KBM-7 (cell line): ENCODE results near the gene AGFG2.

Experiments used
- DNase-seq: peaks from one replicate; pipeline ENCODE4 v3.0.0-alpha.2; 2015
- in situ Hi-C: fragments of 300-500 bp; cut with MboI; formaldehyde crosslinking; loops from 2 replicates; pipeline ENCODE4 v1.14.3; 2020; ENCODE audit warnings: low sequenced_read_pairs, low pct_unique_long_range_greater_than_20kb, mixed read lengths

Gene AGFG2

DNA sequence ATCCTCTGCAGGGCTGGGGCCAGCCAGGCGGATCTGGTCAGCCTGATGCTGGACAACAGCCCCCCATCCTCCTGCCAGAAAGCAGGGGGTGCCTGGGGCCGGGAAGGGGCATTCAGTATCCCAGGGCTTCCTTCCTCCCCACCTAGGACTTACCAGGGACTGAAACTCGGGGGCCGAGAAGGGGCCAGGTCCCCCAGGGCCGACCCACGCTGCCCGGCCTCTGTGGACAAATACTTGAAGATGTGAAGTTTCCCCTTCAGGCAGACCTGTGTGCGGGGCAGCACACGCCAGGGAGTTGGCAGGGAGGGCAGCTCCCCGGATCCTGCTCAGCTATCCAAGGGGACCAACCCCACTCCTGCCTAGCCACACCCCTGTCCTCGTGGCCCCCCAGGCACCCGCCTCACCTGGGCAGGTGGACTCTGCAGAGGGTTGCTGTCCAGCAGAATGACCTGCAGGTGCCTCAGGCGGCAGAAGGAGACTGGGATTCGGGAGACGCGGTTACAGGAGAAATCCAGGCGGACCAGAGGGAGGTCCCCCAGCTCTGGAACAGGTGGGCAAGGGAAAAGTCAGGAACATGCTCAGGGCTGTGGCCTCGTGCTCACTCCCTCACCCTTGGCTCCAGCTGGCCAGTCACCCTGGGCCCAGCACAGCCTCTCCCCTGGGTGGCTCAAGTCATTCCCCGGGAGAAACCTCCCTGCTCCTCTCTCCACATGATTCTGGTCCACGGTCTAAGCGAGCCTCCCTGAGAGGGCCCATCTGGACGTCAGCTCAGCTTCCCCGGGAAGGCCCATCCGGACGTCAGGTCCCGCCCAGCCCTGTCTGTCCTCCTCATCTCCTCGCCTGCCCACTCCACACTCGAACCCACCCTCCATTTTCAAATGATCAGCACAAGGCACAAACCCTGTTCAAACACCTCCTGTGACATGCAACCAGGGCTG, 39.5 kb downstream of the AGFG2 start:
- no peak for DNase-seq
- in situ Hi-C loops, result no loop called here

GRCh38 chr7:100580466-100581283, 41.7 kb downstream of the AGFG2 start:
- in situ Hi-C loops, result no loop called here
- DNase-seq, result no peak

DNA sequence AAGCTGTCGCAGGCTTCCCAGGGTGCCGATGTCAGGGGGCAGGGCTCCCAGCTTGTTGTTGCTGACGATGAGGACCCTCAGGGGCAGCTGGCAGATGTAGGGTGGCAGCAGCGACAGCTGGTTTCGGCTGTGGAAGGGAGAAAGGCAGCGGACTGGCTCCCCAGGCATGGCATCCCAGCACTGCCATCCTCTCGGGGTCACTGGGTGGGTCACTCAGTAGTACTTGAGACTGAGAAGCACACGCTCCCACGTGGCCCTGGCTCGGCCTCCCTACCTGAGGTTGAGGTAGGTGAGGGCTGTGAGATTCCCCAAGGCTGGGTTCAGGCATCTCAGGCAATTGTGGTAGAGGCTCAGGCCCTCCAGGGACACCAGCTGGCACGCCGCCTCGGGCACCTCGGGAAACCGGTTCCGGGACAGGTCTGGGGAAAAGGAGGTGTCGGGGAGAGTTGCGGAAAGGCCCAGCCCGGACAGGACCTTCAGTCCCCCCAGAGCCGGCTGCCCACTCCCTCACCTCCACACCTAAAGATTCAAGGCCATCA, 43.1 kb downstream of the AGFG2 start:
- no peak for DNase-seq
- in situ Hi-C loops, result no loop called here

GRCh38 chr7:100582650-100583049, 43.6 kb downstream of the AGFG2 start:
- DNase-seq, result no peak
- in situ Hi-C loops, result no loop called here

GRCh38 chr7:100583132-100584053, 44.4 kb downstream of the AGFG2 start:
- in situ Hi-C loops, result no loop called here
- peak; percentile 97 for DNase-seq

DNA sequence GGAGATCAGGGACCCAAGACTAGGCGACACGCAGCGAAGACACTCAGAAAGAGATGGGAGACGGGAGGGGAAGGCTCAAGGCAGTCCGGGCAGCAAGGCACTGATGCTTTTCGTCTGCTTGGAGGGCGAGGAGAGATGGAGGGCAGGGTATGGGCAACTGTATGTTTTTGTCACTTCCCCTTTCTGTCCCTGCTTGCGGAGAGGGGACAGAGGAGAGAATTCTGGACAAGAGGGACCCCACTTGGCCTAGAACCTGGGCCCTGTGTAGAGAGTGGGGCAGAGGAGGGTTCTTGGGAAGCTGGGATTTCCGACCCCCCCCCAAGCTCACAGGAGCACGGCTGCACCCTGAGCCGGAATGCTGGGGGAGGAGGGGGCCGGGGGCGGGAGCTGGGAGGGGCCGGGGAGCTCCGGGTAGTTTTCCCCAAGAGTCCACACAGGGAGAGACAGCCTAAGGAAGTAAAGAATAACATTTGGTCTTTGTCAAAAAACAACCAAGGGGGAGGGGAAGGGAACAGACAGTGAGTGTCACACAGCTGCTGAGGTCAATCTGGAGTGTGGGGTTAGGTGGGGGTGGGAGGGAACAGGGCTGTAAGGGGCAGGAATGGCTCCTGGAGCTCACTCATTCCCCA, 45.2 kb downstream of the AGFG2 start:
- peak; percentile 56 for DNase-seq

GRCh38 chr7:100584683-100585510, 45.9 kb downstream of the AGFG2 start:
- in situ Hi-C loops, result no loop called here
- no peak for DNase-seq

More for the DNA sequence above, 45.2 kb downstream of the AGFG2 start:
- in situ Hi-C loops, result no loop called here

DNA sequence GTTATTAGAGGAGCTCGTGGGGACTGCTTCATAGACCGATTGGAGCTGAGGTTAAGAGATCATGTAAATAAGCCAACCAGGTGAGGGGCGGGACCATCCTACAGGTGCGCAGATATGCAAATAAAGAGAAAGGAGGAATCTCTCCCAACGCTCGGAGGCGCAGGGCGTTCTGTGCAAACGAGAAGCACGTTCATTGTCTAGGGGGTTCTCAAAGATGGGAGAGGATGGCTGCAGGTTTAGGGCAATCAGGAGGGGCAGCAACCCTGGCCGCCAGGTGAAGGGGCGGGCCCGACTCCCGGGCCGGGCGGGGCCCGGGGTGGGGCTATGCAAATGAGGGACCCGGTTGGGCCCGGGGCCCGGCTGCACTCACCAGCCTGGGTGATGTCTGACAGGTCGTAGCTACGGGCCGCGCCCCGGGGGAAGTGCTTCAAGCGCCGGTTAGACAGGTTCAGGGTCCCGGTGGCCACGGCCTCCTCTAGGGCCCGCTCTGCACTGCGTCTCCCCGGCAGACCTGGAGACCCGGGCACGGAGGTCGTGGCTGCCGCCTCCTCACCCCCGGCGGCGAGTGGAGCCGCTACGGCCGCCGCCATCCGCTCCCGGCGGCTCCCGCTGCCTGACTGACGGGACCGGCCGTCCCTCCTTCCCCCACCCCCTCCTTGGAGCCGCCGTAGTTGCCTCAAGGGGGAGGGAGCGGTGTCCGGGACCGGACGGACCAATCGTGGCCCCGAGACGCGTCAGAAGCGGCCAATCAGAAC, 46.7 kb downstream of the AGFG2 start, which contains the start of gene LRCH4:
LRCH4 (minus strand) TSS at position 619 of the 755 bp plus-strand sequence; CDS start at position 590, 29 bp downstream.
- in situ Hi-C loops, result no loop called here
- DNase-seq, result no peak

- DNase-seq, result peak; percentile 100
- in situ Hi-C loops, result no loop called here
These were observed 47.4 kb downstream of the AGFG2 start, which contains the start of gene FBXO24 for GRCh38 chr7:100586266-100587025. FBXO24 (plus strand) TSS chr7:100586328; CDS start chr7:100586626, 298 bp downstream.

GRCh38 chr7:100588438-100588837, 49.4 kb downstream of the AGFG2 start:
- DNase-seq, result peak; percentile 58
- in situ Hi-C loops, result no loop called here

- in situ Hi-C loops, result no loop called here
- DNase-seq, result no peak
These were observed 50.4 kb downstream of the AGFG2 start for GRCh38 chr7:100589341-100589947.

- no peak for DNase-seq
- in situ Hi-C loops, result no loop called here
These were observed 51.2 kb downstream of the AGFG2 start for GRCh38 chr7:100590077-100590737.

DNA sequence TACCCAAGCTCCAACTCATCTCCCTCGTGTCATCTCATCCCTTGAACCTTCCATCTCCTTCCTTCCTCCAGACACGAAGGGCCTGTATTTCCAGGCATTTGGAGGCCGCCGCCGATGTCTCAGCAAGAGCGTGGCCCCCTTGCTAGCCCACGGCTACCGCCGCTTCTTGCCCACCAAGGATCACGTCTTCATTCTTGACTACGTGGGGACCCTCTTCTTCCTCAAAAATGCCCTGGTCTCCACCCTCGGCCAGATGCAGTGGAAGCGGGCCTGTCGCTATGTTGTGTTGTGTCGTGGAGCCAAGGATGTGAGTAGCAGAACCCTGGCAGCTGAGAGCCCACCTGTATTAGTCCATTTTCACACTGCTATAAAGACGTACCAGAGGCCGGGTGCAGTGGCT, 52.6 kb downstream of the AGFG2 start:
- in situ Hi-C loops, result no loop called here
- DNase-seq, result no peak

DNA sequence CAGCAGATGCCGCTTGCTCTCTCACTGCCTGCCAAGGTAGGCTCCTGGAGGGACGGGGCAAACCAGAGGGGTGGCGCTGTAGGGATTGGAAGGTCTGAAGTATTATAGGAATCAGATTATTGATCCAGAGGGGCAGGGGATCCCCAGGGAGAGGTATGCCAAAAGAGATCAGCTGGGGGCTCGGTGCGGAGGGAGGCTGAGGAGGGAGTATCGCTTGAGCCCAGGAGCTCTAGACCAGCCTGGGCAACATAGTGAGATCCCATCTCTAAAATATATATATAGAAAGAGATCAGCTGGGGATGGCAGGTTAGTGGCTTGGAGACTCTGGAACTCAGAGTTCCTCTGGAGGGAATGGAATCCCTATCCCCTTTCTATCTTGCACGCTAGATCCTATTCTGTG, 56.2 kb downstream of the AGFG2 start:
- no peak for DNase-seq
- in situ Hi-C loops, result no loop called here

GRCh38 chr7:100598425-100598824, 59.4 kb downstream of the AGFG2 start:
- DNase-seq, result peak; percentile 17
- in situ Hi-C loops, result no loop called here
